ENCODE data around the gene DCDC2B. TPM values are rescaled to one million over a fixed set of nuclear protein-coding genes. Genes with fewer than 3 reads are reported as not detected.

Gene DCDC2B
- total and polyA plus RNA-seq, 9 of the 15 experiments (the other 6 are each of a cell fraction or from before 2014, with no cell fraction given), result not detected

DNA sequence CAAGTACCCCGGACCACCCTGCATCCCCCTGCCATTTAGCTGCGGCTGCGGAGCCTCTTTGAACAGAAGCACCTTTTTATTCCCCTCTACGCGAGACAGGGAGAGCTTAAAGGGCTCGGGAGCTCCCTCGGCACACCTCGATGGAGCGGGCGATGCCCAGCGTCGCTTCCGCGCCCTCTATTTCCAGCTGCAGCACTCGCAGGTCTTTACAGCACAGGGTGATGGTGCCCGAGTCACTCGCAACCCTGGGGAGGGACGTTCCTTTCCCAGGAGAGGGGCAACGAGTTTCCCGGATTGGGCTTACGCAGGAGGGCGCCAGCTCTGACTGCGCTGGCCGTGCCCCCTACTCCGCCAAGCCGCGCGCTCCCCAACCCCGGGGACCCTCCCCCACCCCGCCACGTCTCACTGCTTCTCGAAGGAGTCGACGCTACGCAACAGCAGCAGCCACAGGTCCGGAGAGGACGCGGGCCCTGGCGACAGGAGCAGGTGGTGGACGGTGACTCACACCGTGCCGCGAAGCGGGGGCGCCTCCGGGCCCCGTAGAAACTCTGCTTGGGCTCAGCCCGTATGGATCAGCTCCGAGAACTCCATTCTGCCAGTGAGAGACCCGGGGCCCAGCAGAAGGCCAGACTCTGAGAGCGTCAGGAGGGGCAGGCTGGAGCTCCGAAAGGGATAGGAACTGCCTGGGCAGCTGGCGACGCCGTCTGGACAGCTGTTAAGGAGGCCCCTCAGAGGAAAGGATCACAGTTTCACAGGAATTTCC, 32.3 kb downstream of the DCDC2B start (continued):
- 0 out of 2 replicates have a peak, but pooled peaks have one; percentile 15 for TF ChIP-seq ZBTB7A (IDR thresholded peaks at IDR 0.05; ENCODE audit: borderline replicate concordance, control insufficient read depth, low read depth, low read length)
- peak; percentile 51; the same call in 1 of the 2 replicates for TF ChIP-seq DPF2 (IDR thresholded peaks at IDR 0.05)
- TF ChIP-seq, protein P1, sequence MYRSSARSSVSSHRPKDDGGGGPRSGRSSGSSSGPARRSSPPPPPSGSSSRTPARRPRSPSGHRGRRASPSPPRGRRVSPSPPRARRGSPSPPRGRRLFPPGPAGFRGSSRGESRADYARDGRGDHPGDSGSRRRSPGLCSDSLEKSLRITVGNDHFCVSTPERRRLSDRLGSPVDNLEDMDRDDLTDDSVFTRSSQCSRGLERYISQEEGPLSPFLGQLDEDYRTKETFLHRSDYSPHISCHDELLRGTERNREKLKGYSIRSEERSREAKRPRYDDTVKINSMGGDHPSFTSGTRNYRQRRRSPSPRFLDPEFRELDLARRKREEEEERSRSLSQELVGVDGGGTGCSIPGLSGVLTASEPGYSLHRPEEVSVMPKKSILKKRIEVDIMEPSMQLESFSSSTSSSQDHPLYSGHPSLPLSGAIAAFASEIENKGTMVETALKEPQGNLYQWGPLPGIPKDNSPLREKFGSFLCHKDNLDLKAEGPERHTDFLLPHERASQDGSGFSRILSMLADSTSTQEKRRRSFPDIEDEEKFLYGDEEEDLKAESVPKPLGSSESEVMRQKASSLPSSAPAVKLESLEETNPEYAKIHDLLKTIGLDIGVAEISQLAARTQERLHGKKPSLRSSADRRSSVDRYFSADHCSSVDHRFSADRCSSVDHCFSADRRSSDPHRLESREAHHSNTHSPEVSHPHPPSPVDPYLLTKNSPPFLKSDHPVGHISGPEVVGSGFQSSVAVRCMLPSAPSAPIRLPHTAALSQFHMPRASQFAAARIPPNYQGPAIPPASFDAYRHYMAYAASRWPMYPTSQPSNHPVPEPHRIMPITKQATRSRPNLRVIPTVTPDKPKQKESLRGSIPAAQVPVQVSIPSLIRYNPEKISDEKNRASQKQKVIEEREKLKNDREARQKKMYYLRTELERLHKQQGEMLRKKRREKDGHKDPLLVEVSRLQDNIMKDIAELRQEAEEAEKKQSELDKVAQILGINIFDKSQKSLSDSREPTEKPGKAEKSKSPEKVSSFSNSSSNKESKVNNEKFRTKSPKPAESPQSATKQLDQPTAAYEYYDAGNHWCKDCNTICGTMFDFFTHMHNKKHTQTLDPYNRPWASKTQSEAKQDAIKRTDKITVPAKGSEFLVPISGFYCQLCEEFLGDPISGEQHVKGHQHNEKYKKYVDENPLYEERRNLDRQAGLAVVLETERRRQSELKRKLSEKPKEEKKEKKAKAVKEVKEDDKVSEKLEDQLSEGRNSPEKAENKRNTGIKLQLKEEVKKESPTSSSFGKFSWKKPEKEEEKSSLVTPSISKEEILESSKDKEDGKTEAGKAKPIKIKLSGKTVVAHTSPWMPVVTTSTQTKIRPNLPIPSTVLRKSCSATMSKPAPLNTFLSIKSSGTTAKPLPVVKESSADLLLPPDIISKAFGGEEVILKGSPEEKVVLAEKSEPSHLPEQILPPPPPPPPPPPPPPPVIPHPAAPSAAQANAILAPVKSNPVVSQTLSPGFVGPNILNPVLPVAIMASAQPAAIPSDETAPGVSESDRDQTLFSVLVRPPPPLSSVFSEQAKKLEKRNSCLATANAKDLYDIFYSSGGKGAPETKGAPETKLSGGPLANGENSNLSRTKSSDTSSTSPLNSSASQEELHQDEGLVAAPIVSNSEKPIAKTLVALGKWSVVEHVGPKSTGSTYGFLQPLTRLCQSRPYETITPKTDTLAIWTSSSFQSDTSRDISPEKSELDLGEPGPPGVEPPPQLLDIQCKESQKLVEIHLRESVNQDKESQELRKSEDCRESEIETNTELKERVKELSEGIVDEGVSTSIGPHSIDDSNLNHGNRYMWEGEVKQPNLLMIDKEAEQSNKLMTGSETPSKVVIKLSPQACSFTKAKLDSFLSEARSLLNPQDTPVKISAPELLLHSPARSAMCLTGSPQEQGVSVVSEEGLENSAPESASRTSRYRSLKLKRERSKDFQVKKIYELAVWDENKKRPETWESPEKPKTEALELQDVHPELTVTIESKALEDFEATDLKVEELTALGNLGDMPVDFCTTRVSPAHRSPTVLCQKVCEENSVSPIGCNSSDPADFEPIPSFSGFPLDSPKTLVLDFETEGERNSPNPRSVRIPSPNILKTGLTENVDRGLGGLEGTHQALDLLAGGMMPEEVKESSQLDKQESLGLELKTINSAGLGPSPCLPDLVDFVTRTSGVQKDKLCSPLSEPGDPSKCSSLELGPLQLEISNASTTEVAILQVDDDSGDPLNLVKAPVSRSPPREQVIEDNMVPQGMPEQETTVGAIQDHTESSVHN (IDR thresholded peaks at IDR 0.05; ENCODE audit: borderline replicate concordance in 1 of 2, low read depth in 1 of 2), result no peak
- no peak for TF ChIP-seq ZC3H11A (IDR thresholded peaks at IDR 0.05; ENCODE audit: low read depth, low read length)
- TF ChIP-seq CTCF (IDR thresholded peaks at IDR 0.05 in 2 of 3, conservative IDR thresholded peaks at IDR 0.05 in 1 of 3; ENCODE audit: insufficient read depth in 2 of 3, low read depth in 1 of 3, low read length in 3 of 3), result 0 out of 6 replicates have a peak, but pooled peaks of 1 of the 3 experiments have one; percentile 12
- peak; percentile 84 for TF ChIP-seq JUND (IDR thresholded peaks at IDR 0.05; ENCODE audit: borderline replicate concordance, low read depth, low read length)
- 0 out of 3 replicates have a peak, but pooled peaks have one; percentile 18 for TF ChIP-seq JUND (tag; IDR thresholded peaks at IDR 0.05; ENCODE audit: borderline replicate concordance, low read depth, low read length)
- TF ChIP-seq PHB (CRISPR knock-in tag; IDR thresholded peaks at IDR 0.05), result no peak
- no peak for TF ChIP-seq FOXK1 (CRISPR knock-in tag; IDR thresholded peaks at IDR 0.05; ENCODE audit: borderline replicate concordance)
- TF ChIP-seq ZNF592 (IDR thresholded peaks at IDR 0.05), result peak; percentile 86
- TF ChIP-seq ZNF282 (CRISPR knock-in tag; IDR thresholded peaks at IDR 0.05), result no peak

All from K562 (cell line).